Measurements from ENCODE around the gene TAF3.

The TAF3 gene

DNA sequence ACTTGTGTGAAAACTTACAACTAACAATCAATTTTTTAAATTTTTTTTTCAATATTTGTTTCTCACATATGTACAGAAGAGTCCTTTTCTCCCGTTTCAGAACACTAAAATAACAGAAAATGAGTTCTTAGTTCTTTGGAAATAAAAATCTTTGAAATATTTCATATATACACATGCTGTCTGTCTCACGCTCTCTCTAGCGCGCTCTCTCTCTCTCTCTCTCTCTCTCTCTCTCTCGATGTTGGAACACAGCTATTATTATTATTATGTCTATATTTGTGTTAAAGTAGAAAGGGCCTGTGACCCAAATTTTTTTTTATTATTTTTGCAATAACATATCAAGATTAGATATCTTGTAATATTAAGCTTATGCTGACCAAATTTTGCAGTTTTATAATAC is 139.3 kb downstream of the TAF3 start:
- H3K4me2 ChIP-seq (ENCODE audit: low read length): no peak overlapping the region
- TF ChIP-seq, protein P1, sequence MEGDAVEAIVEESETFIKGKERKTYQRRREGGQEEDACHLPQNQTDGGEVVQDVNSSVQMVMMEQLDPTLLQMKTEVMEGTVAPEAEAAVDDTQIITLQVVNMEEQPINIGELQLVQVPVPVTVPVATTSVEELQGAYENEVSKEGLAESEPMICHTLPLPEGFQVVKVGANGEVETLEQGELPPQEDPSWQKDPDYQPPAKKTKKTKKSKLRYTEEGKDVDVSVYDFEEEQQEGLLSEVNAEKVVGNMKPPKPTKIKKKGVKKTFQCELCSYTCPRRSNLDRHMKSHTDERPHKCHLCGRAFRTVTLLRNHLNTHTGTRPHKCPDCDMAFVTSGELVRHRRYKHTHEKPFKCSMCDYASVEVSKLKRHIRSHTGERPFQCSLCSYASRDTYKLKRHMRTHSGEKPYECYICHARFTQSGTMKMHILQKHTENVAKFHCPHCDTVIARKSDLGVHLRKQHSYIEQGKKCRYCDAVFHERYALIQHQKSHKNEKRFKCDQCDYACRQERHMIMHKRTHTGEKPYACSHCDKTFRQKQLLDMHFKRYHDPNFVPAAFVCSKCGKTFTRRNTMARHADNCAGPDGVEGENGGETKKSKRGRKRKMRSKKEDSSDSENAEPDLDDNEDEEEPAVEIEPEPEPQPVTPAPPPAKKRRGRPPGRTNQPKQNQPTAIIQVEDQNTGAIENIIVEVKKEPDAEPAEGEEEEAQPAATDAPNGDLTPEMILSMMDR (IDR thresholded peaks at IDR 0.05): no peak
- H3K9ac ChIP-seq: no peak overlapping the region
- H3K4me3 ChIP-seq (ENCODE audit: low read depth, low read length): no peak overlapping the region
- no peak overlapping the region for H2AFZ ChIP-seq
- H3K4me1 ChIP-seq: peaks cover under 1% of the 10 kb centered on the region
- no peaks in the 10 kb centered on the region for H3K27me3 ChIP-seq (ENCODE audit: control insufficient read depth, insufficient read depth, low read length)
- no peaks in the 10 kb centered on the region for H3K9me3 ChIP-seq (ENCODE audit: control insufficient read depth, low read length)
- H3K79me2 ChIP-seq: peaks cover 5% of the 10 kb centered on the region
- no peak overlapping the region for H3K27ac ChIP-seq
- H3K36me3 ChIP-seq (ENCODE audit: control insufficient read depth, insufficient read depth, low read length): no peaks in the 10 kb centered on the region

DNA sequence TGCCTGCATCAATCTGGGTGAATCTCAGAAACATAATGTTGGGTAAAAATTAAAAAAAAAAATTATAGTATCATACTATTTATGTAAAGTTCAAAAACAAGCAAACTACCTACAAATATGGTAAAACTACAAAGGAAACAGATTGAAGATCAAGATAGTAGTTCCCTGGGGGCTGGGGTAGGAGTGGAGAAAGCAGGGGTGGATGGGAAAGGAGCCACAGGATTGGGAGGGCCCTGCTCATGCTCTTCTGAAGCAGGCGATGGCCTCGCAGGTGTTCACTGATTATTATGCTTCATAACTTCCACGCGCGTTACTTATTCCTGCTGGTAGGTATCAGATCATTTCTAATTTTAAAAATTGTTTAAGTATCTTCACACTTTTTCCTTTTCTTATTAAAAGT is 140.1 kb downstream of the TAF3 start:
- Histone ChIP-seq H3K4me3 (ENCODE audit: low read depth, low read length) (no peak overlapping the region), H3K4me1 (no peaks in the 10 kb centered on the region), H3K79me2 (peaks cover 5% of the 10 kb centered on the region), H3K4me2 (ENCODE audit: low read length) (no peak overlapping the region), H3K27me3 (ENCODE audit: control insufficient read depth, insufficient read depth, low read length) (no peaks in the 10 kb centered on the region), H3K27ac (no peak overlapping the region), H3K9ac (no peak overlapping the region), H3K36me3 (ENCODE audit: control insufficient read depth, insufficient read depth, low read length) (no peaks in the 10 kb centered on the region), H3K9me3 (ENCODE audit: control insufficient read depth, low read length) (no peaks in the 10 kb centered on the region), H2AFZ (no peak overlapping the region)
- TF ChIP-seq, protein P1 (IDR thresholded peaks at IDR 0.05): no peak

DNA sequence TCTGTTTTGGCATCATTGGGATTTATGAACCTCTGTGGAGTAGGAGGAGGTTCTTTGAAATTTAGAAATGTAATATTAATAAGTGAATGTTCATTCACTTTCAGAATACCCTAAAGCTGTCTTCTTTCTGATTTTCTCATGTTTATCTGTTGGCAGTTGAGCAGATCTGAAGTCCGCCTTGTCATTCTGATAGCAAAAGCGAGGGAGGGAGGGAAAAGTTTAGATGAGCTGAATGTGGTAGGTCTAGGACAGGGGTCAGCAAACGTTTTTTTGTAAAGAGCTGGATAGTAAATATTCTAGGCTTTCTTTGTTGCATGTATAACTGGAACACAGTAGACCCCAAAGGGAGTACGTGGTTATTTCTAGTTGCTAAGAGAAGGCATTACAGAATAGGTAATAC is 141.8 kb downstream of the TAF3 start:
- Histone ChIP-seq H3K27me3 (ENCODE audit: control insufficient read depth, insufficient read depth, low read length) (no peaks in the 10 kb centered on the region), H3K4me2 (ENCODE audit: low read length) (no peak overlapping the region), H3K9ac (no peak overlapping the region), H3K4me3 (ENCODE audit: low read depth, low read length) (no peak overlapping the region), H3K9me3 (ENCODE audit: control insufficient read depth, low read length) (no peaks in the 10 kb centered on the region), H3K79me2 (peaks cover 5% of the 10 kb centered on the region), H3K4me1 (no peaks in the 10 kb centered on the region), H2AFZ (no peak overlapping the region), H3K27ac (no peak overlapping the region), H3K36me3 (ENCODE audit: control insufficient read depth, insufficient read depth, low read length) (no peaks in the 10 kb centered on the region)
- TF ChIP-seq, protein P1 (IDR thresholded peaks at IDR 0.05): no peak

DNA sequence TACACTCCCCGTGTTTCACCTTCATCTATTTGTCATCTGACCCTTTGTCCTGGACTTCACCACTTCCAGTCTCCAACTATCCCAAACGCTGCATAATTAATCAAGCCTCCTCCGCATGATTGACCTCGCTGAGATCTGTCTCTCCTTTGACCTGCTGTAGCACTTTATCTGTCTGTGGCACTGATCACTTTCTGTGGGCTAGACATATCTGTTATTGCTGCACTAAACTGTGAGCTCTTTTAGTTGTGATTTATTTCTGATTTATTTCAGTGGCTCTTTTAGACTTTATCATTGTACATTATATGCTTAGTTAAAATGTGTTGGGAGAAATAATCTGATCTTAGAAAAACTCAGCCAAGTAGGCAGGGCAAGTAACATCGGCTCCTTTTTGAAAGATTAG is 144.3 kb downstream of the TAF3 start:
- TF ChIP-seq, protein P1 (IDR thresholded peaks at IDR 0.05): no peak
- Histone ChIP-seq H3K9ac (no peak overlapping the region), H3K4me2 (ENCODE audit: low read length) (no peak overlapping the region), H3K27me3 (ENCODE audit: control insufficient read depth, insufficient read depth, low read length) (no peaks in the 10 kb centered on the region), H3K36me3 (ENCODE audit: control insufficient read depth, insufficient read depth, low read length) (no peaks in the 10 kb centered on the region), H3K27ac (no peak overlapping the region), H3K9me3 (ENCODE audit: control insufficient read depth, low read length) (no peaks in the 10 kb centered on the region), H2AFZ (no peak overlapping the region), H3K4me3 (ENCODE audit: low read depth, low read length) (no peak overlapping the region), H3K79me2 (peaks cover 5% of the 10 kb centered on the region), H3K4me1 (no peaks in the 10 kb centered on the region)

DNA sequence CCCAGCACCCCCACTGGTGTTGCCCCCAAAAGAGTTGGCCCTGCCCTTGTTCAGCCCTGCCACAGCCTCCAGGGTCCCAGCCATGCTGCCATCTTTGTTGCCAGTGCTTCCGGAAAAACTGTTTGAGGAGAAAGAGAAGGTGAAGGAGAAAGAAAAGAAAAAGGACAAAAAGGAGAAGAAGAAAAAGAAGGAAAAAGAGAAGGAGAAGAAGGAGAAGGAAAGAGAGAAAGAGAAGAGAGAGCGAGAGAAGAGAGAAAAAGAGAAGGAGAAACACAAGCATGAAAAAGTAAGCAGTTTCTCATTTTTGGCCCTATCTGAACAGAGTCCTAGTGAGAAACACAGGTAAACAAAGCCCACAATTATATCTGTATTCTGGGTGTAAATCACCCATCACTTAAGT is 147.2 kb downstream of the TAF3 start:
- TF ChIP-seq, protein P1 (IDR thresholded peaks at IDR 0.05): no peak
- Histone ChIP-seq H3K27me3 (ENCODE audit: control insufficient read depth, insufficient read depth, low read length) (no peaks in the 10 kb centered on the region), H3K36me3 (ENCODE audit: control insufficient read depth, insufficient read depth, low read length) (no peaks in the 10 kb centered on the region), H3K4me2 (ENCODE audit: low read length) (no peak overlapping the region), H3K9ac (no peak overlapping the region), H3K79me2 (peaks cover 5% of the 10 kb centered on the region), H3K4me1 (no peaks in the 10 kb centered on the region), H3K9me3 (ENCODE audit: control insufficient read depth, low read length) (no peaks in the 10 kb centered on the region), H2AFZ (no peak overlapping the region), H3K27ac (no peak overlapping the region), H3K4me3 (ENCODE audit: low read depth, low read length) (no peak overlapping the region)
